DND-41 (cell line): ENCODE results near the gene ITM2B.

ENCODE experiments used
- EZH2 ChIP-seq: IDR thresholded peaks from 3 replicates; pipeline ENCODE4 v1.6.1; 2012; ENCODE audit warnings: borderline replicate concordance, low read depth, mild to moderate bottlenecking, moderate library complexity, low read length, inconsistent platforms; ENCODE audit not compliant: severe bottlenecking
- TF ChIP-seq, protein P1 (sequence below): IDR thresholded peaks from 2 replicates; pipeline ENCODE4 v1.5.1; 2012; ENCODE audit warnings: borderline replicate concordance, low read length, moderate library complexity, mild to moderate bottlenecking; ENCODE audit not compliant: poor library complexity, severe bottlenecking; ENCODE audit errors: extremely low read depth

DNA sequence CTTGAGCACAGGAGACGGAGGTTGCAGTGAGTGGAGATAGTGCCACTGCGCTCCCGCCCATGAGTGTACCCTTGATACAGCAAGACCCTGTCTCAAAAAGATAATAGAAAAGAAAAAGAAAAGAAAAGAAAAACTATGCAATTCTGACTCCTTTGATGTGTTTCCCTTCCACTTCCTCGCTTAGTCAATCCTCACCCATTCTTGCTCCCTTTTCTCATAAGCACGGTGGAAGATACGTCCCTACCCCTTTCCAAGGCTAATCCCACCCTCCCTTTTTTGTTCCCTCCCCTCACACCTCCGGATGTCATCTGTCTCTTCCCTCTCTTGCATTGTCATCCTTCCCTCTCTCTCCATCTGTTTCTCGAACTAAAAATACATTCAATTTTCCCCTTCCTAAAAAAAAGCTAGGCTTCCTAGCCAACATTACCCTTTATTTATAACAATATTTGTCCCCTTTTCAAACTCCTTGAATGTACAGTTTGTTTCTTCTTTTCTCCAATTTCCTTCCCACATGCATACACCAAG lies 40.5 kb upstream of the ITM2B start:
- no peak for TF ChIP-seq EZH2
- TF ChIP-seq, protein P1, sequence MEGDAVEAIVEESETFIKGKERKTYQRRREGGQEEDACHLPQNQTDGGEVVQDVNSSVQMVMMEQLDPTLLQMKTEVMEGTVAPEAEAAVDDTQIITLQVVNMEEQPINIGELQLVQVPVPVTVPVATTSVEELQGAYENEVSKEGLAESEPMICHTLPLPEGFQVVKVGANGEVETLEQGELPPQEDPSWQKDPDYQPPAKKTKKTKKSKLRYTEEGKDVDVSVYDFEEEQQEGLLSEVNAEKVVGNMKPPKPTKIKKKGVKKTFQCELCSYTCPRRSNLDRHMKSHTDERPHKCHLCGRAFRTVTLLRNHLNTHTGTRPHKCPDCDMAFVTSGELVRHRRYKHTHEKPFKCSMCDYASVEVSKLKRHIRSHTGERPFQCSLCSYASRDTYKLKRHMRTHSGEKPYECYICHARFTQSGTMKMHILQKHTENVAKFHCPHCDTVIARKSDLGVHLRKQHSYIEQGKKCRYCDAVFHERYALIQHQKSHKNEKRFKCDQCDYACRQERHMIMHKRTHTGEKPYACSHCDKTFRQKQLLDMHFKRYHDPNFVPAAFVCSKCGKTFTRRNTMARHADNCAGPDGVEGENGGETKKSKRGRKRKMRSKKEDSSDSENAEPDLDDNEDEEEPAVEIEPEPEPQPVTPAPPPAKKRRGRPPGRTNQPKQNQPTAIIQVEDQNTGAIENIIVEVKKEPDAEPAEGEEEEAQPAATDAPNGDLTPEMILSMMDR: no peak
